ENCODE results near the gene PTCD3. TPM values are rescaled to one million over a fixed set of nuclear protein-coding genes. Genes with fewer than 3 reads are reported as not detected.

PTCD3 gene
- total RNA-seq, result 10 to 100 TPM; 64.1 to 95.1 TPM

- WGBS, result under 1% methylated on average over 44 of the region's 44 CpGs
- TF ChIP-seq POLR2A (IDR thresholded peaks at IDR 0.05) (peak; percentile 62), POLR2AphosphoS5 (IDR thresholded peaks at IDR 0.05) (peak; percentile 85)
- TF ChIP-seq, protein P1, sequence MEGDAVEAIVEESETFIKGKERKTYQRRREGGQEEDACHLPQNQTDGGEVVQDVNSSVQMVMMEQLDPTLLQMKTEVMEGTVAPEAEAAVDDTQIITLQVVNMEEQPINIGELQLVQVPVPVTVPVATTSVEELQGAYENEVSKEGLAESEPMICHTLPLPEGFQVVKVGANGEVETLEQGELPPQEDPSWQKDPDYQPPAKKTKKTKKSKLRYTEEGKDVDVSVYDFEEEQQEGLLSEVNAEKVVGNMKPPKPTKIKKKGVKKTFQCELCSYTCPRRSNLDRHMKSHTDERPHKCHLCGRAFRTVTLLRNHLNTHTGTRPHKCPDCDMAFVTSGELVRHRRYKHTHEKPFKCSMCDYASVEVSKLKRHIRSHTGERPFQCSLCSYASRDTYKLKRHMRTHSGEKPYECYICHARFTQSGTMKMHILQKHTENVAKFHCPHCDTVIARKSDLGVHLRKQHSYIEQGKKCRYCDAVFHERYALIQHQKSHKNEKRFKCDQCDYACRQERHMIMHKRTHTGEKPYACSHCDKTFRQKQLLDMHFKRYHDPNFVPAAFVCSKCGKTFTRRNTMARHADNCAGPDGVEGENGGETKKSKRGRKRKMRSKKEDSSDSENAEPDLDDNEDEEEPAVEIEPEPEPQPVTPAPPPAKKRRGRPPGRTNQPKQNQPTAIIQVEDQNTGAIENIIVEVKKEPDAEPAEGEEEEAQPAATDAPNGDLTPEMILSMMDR (IDR thresholded peaks at IDR 0.05), result peak in 1 of 4 experiments; percentile 3
- H3K4me3 ChIP-seq, result peak within 1 kb of the TSS; percentile 70 to 83
- H3K36me3 ChIP-seq, result no peaks in the 10 kb centered on the region
- intact Hi-C loops (cut with DNase I), result no loop called here
- H3K27ac ChIP-seq, result peak within 1 kb of the TSS; percentile 78 to 81
- DNase-seq (ENCODE audit: low spot score), result peak; percentile 94
- no peaks in the 10 kb centered on the region for H3K27me3 ChIP-seq (replicated peaks; ENCODE audit: insufficient read depth)
- H3K4me1 ChIP-seq (replicated peaks), result peaks cover 4% of the 10 kb centered on the region
- H3K9me3 ChIP-seq, result no peaks in the 10 kb centered on the region
Measured at GRCh38 chr2:86105969-86106945, at the start of gene PTCD3. PTCD3 (plus strand) TSS chr2:86106235; CDS start chr2:86106248, 13 bp downstream.

- no peaks in the 10 kb centered on the region for H3K4me1 ChIP-seq (replicated peaks)
- H3K27ac ChIP-seq, result no peak overlapping the region
- H3K27me3 ChIP-seq (replicated peaks; ENCODE audit: insufficient read depth), result no peaks in the 10 kb centered on the region
- H3K36me3 ChIP-seq, result peaks cover 4 to 9% of the 10 kb centered on the region in 2 donors
- intact Hi-C loops (cut with DNase I), result no loop called here
- DNase-seq (ENCODE audit: low spot score), result no peak
- no peaks in the 10 kb centered on the region for H3K9me3 ChIP-seq
- H3K4me3 ChIP-seq, result no peak overlapping the region
- WGBS, result 97% methylated on average over 4 of the region's 4 CpGs
- no peak for TF ChIP-seq POLR2AphosphoS5 (IDR thresholded peaks at IDR 0.05)
- TF ChIP-seq, protein P1 (IDR thresholded peaks at IDR 0.05), result no peak
- no peak for TF ChIP-seq POLR2A (IDR thresholded peaks at IDR 0.05)
Measured at GRCh38 chr2:86056590-86057331, 49.3 kb upstream of the PTCD3 start.

- intact Hi-C loops (cut with DNase I), result no loop called here
- TF ChIP-seq POLR2AphosphoS5 (IDR thresholded peaks at IDR 0.05) (no peak), POLR2A (IDR thresholded peaks at IDR 0.05) (no peak)
- TF ChIP-seq, protein P1 (IDR thresholded peaks at IDR 0.05), result no peak
- H3K36me3 ChIP-seq, result no peaks in the 10 kb centered on the region
Measured at GRCh38 chr2:86062043-86062442, 44.0 kb upstream of the PTCD3 start.

DNA sequence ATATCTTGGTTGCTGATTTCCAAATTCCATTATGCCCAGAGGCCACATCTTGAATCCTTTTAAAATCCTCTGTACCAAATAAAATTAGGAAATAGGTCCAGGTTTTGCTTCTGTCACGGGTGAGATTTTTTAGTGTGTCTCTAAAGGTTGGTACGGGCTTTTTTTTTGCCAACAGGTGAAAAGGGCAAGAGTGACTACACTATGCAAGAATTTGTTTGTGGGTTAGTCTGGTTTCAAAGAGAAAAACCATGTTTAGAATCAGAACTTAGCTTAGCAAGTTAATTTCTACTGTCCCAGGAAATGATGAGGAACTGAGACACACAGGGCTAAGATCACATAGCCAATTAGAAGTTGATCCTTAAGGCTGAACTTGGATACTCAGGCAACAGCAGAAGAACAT lies 42.0 kb upstream of the PTCD3 start:
- 83% methylated on average over 2 of the region's 2 CpGs for WGBS
- Histone ChIP-seq H3K9me3 (no peaks in the 10 kb centered on the region), H3K4me1 (replicated peaks) (no peaks in the 10 kb centered on the region), H3K27ac (no peak overlapping the region), H3K4me3 (no peak overlapping the region), H3K27me3 (replicated peaks; ENCODE audit: insufficient read depth) (no peaks in the 10 kb centered on the region), H3K36me3 (peaks cover 0 to 2% of the 10 kb centered on the region in 2 donors)
- DNase-seq (ENCODE audit: low spot score), result no peak
- intact Hi-C loops (cut with DNase I), result no loop called here
- no peak for TF ChIP-seq POLR2AphosphoS5 (IDR thresholded peaks at IDR 0.05)
- TF ChIP-seq, protein P1 (IDR thresholded peaks at IDR 0.05), result no peak
- no peak for TF ChIP-seq POLR2A (IDR thresholded peaks at IDR 0.05)

More at GRCh38 chr2:86062043-86062442, 44.0 kb upstream of the PTCD3 start:
- Histone ChIP-seq H3K27ac (no peak overlapping the region), H3K4me3 (no peak overlapping the region), H3K9me3 (no peaks in the 10 kb centered on the region), H3K4me1 (replicated peaks) (no peaks in the 10 kb centered on the region), H3K27me3 (replicated peaks; ENCODE audit: insufficient read depth) (no peaks in the 10 kb centered on the region)
- WGBS, result 62% methylated on average over 2 of the region's 2 CpGs
- no peak for DNase-seq (ENCODE audit: low spot score)

All from prostate gland (tissue), 2 donors.